ENCODE data around the gene POLR2J2.
"Not testable (repeated sequence)": the region's sequence is repeated elsewhere in the genome, so short reads cannot be mapped to it uniquely, and the experiment has no call there.

POLR2J2 gene

DNA sequence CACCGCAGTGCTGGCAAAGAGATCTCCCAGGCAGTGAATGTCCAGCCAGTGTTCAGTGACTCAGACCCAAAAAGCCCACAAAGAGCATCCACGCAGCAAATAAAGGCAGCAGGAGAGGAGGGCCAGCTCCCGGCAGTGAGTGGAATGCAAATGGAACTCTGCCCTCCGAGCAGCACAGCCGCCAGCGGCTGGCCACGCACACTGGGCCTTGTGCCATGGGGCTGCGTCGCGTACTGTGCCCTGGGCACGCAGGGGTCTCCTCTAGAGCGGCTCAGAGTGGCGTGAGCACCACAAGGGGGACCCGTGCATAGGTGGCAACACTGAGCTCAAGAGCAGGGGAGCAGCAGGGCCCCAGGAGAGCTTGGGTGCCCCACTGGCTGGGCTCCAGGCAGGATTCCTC is 3.9 kb downstream of the POLR2J2 start:
- not testable (repeated sequence) for FAIRE-seq

DNA sequence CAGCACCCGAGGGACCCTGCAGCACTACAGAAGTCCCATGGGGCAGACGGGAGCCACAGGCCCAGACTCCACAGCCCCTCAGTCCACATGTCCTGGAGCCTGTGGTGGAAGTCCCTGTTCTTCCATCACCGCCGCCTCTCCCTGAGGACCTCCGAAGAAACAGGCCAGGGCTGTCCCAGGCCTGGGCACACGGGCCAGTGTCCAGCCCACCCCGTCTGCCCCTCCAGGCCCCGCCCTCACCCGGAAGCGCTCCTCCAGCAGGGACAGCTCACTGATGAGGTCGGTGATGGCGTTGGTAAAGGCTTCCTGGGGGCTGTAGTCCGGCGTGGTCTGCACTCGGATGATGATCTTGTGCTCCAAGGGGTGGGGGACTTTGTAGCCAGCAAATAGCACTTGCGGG is 4.6 kb downstream of the POLR2J2 start:
- not testable (repeated sequence) for FAIRE-seq

DNA sequence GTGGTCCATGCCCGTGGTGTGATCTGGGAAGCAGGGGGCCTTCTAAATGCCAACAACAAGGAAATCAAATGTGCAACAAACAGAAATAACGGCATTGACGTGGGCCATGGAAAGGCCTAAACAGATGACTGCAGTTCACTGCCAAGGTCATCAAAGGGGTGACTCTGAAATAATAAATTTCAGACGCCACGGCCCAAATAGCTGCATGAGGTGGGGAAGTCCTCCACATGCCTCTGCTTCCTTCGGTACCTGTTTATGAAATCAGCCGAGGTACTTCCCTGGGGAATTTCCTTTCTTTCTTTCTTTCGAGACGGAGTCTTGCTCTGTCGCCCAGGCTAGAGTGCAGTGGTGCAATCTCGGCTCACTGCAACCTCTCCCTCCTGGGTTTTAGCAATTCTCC is 6.7 kb downstream of the POLR2J2 start:
- FAIRE-seq, result not testable (repeated sequence)

DNA sequence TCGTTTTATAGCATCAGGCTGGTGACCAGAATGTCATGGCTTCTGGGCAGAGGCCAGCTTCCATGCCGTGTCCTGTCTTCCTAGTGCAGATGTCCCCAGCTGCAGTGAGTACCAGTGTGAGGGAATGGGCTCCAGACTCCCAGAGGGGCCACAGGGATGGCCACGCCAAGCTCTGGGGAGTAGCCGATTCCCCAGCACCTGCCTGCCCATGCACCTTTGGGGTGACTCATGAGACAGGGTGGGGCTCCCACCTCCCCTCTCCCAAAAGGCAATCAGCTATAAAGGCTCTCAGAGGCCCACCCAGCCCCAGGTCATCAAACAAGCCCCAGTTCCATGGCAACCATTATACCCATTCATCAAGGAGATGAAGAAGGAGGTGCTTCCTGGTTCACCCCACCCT is 21.5 kb downstream of the POLR2J2 start, which contains the start of gene SPDYE2B:
SPDYE2B (plus strand) TSS at position 396 of the 400 bp plus-strand sequence. CDS start 2,030 bp downstream, outside the sequence.
- FAIRE-seq, result not testable (repeated sequence)

DNA sequence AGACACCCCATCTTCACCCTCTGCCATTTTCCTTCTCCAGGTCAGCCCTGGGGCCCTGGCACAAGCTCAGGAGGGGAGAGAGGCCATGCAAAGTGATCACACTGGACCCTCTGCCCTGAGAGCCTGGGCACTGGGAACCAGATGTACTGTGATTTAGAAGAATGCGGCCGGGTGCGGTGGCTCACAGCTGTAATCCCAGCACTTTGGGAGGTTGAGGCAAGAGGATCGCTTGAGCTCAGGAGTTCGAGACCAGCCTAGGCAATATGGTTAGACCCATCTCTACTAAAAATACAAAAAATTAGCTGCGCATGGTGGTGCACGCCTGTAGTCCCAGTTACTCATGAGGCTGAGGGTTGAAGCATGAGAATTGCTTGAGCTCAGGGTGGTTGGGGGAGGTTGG is 23.6 kb downstream of the POLR2J2 start:
- not testable (repeated sequence) for FAIRE-seq

DNA sequence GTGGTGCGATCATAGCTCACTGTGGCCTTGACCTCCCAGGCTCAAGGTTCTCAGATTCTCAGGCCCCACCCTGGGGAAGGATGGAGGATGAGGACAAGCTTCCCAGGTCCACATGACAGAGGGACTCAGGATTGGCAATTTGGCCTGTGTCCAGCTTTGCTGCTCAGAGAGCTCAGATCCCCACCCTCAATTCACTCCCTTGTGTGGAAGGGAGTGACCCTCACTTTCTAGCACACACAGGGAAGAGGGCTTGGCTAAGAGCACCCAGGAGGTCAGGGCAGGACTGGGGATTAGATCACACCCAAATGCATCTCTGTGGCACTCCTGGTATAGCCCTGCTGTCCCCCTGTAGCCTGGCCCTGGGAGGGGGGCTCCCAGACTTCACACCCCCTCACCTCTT is 28.1 kb downstream of the POLR2J2 start:
- not testable (repeated sequence) for FAIRE-seq

DNA sequence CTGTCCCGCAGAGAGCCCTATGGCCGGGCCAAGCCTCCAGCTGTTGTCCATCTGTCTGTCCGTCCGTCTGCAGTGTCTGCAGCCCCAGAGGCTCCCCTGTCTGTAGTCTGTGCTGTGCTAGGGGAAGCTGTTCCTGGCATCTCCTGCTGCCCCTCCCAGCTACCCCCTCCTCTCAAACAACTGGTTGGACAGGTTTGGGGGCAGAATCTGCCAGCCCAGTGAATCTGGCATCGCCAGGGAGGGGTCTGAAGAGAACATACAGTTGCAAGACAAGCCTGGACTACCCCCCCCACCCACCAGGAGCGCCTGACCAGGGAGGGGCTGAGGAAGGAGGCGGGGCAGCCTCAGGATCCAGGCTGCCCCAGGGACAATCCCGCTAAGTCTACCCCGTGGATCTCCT is 28.8 kb downstream of the POLR2J2 start, which contains the start of gene UPK3BL1:
UPK3BL1 (minus strand) TSS at position 101 of the 400 bp plus-strand sequence; CDS start at position 51, 50 bp downstream.
- not testable (repeated sequence) for FAIRE-seq

DNA sequence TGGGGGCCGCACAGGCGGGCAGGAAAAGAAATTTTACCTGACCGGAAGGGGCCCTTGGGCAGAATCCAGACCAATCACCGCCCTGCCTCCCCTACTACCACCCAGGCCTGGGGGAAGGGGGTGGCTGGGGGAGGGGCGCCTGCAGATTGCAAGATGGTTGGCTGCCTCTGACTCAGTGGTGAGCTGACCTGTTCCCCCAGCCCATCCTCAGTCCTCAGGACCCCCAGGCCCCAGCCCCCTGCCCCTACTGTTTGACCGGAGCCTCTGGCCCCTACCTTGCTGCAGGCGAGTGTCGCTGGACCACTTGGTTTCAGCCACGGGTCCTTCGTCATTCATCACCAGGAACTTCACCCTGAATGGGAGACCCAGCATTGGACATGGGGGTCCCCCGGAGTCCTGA is 32.6 kb downstream of the POLR2J2 start:
- FAIRE-seq, result not testable (repeated sequence)

DNA sequence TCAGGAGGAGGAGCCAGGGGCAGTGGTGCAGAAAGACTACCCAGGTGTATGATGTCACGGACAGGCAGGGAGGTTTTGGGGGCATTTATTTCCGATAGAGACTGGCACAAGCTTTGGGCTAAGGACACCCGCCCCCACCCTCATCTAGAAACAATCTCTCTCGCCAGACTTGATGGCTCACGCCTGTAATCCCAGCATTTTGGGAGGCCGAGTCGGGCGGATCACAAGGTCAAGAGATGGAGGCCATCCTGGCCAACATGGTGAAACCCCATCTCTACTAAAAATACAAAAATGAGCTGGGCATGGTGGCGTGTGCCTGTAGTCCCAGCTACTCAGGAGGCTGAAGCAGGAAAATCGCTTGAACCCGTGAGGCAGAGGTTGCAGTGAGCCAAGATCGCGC is 34.5 kb downstream of the POLR2J2 start:
- FAIRE-seq, result not testable (repeated sequence)

DNA sequence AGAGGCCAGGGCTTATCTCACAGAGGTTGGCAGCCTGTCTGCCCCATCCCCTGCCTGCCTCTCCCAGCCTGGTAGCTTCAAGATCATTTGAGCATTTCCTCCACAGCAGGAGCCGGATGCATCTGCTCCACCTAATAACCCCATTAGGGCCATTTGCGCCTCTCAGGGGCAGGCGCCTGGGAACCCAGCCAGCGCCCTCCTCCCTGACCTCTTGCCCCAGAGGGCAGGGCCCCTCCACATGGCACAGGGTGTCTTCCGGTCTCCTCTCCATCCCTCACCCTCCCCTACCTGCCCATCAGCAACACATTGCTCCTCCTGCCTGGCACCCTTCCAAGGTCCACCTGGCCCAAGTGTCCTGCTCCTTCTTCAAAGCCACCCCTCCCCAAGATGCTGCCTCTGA is 36.1 kb downstream of the POLR2J2 start:
- not testable (repeated sequence) for FAIRE-seq

DNA sequence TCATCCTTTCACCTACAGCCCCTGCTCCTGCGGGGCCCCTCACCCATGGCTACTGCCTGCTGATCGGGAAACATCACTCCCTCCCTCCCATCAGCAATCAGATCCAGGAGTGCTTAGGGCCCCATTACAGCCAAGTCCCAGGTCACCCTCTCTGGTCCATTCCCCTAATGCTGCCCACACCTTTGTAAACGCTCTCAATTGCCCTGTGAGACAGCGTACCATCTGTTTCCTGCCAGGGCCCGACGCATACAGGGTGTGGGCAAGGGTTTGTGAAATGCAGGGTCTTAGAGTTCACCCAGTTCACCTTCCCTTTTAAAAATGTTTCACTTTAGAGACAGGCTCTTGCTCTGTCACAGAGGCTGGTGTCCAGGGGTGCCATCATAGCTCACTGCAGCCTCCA is 37.2 kb downstream of the POLR2J2 start:
- FAIRE-seq, result not testable (repeated sequence)

DNA sequence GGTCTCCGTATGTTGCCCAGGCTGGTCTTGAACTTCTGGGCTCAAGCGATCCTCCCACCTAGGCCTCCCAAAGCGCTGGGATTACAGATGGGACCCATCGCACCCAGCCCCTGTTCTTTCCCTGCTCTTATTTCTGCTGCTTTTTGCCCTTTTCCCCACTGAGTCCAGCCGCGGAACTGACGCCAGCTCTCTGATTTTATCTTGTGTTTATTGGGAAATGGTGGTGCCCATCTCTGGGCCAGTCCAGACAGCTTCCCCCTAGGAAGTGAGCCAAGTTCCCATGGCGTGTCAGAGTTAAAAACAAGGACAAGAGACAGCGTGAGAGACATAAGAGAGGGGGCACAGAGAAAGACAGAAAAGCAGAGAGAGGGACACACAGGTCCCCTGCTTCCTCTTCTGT is 40.8 kb downstream of the POLR2J2 start:
- FAIRE-seq, result not testable (repeated sequence)

DNA sequence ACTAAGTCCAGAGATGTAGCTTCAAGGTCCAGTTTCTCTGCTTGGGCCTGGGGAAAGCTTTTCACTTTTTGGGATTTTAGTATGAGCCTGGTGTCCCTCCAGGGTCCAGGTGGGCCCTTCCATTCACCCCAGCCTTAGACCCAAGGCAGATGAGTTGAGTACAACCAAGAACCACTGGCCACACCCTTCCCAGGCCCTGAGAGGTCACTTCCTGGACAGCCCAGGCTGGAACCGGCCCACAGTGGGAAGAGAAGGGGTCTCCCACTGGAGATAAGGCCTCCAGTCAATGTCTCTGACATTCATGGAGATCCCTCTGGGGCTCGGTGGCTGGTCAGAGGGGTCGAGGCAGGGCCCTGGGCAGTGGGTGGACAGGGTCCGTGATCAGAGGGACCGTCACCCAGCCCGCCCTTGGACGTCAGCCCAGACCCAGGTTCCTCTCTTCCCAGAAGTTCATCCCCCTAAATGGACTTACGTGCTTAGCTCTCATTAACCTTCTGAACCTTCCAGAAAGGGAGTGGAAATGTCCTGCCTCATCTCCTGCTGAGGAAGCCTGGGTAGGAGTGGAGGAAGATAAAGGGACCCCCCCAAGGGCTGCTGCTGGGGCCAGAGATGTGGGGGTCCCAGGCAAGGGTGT is 44.1 kb downstream of the POLR2J2 start:
- FAIRE-seq, result not testable (repeated sequence)

DNA sequence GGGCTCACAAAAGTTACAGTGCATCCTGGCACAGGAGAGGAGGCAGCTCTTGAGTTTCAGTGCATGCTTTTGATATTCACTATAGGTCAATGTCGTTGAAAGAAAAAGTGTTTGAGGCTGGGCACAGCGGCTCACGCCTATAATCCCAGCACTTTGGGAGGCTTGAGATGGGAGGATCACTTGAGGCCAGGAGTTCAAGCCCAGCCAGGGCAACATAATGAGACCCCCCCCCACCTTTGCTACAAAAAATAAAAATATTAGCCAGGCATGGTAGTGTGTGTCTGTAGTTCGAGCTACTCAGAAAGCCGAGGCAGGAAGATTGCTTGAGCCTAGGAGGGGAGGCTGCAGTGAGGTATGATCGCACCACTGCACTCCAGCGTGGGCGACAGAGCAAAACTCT is 53.3 kb downstream of the POLR2J2 start:
- not testable (repeated sequence) for FAIRE-seq

DNA sequence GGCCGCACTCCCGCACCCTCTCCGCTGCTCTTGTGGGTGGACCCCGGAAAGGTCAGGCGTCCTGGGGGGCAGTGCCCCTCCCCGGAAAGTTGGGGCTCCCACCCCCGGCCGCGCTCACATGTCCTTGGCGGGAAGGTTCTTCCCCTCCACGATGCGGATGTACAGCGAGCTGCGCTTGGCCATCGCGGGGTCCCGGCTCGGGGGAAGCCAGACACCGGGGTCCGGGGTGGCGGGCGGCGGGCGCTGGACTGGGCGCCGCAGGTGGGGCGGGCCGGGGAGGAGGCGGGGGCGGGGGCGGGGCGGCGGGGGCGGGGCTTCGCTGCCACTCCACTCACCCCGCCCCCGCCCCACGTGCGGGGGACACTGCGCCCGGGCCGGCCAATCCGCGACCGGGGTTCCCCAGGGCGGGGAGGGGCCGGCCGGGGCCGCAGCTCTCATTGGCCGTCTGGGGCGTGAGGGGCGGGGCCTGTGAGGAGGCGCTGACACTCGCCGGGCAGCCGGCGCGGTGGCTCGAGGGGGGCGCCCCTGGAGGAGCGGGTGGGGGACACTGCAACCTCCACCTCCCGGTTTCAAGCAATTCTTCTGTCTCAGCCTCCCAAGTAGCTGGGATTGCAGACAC is 54.8 kb downstream of the POLR2J2 start, which contains the start of gene RASA4:
RASA4 (minus strand) TSS at position 250 of the 619 bp plus-strand sequence; CDS start at position 183, 67 bp downstream.
- not testable (repeated sequence) for FAIRE-seq

Data from endometrium (tissue), 2 donors.